ENCODE results near the gene ANAPC5. TPM values are rescaled to one million over a fixed set of nuclear protein-coding genes. Genes with fewer than 3 reads are reported as not detected.

The ANAPC5 gene
- total RNA-seq, 2 donors from 2014 or later = 80.6 to 83.9 TPM

DNA sequence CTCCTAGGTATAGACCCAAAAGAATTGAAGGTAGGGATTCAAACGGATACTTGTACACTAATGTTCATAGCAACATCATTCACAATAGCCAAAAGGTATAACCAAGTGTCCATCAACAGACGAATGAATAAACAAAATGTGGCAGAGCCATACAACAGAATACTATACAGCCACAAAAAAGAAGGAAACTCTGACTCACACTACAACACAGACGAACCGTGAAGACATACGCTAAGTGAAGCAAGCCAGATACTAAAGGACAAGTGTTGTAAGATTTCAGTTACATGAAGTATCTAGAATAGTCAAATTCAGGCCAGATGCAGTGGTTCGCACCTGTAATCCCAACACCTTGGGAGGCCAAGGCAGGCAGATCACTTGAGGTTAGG, 74.8 kb downstream of the ANAPC5 start:
- DNase-seq (ENCODE audit: low spot score) = no peak
- intact Hi-C loops (cut with DNase I) = no loop called here

DNA sequence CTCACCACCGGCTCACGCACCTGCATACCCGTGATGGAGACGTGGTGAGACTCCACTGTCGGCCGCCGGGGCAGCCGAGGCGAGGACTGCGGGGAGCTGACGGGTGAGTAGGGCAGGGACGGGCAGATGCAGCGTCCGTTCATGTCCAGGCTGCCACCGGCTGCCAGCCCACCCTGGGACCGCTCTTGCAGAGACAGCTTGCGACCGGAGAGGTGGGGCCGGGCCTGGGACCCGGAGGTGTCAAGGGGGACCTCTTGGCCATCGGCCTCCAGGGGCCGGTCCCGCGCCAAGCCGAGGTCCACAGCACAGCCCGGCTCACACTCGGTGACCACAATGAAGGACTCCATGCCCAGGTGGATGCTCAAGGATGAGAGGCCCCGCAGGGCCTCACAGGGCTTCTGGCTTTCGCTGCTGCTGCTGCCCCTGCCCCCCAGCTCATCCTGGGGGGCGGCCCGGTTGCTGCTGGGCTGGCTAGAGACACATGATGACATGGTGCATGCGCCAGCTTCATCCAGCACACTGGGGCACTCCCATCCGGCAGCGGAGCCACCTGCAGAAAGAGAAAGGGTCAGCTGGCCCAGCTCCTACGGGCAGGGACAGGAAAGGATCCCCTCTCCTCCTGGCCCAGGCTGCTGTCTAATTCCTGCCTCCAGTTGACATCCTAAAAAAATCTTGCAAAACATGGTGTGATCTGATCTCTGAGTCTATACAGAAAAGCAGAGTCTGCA, 78.0 kb downstream of the ANAPC5 start:
- DNase-seq (ENCODE audit: low spot score) = no peak
- intact Hi-C loops (cut with DNase I) = no loop called here

DNA sequence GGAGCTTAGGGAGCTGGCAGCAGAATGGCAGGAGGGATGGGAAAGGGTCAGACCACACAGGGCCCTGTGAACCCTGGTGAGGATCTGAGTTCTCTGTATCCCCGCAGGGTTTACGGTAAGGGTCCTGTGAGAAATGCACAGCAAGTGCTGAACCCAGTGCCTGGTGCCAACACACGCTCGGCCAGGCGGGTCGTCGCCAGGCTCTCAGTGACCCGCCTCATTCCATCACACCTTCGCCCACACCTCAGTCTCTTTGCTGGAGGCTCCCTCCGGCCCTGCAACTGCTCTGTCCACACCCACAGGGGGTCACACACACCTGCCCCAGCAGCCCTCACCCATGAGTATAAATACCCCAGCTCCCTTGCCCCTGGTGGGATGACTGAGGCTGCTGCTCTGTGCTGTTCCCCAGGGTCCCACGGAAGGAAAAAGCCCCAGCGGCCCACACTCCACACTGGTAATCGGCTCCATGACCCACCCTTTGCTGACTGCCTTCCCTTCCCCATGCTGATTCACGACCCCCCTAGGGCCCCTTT, 78.8 kb downstream of the ANAPC5 start:
- no peak for DNase-seq (ENCODE audit: low spot score)
- intact Hi-C loops (cut with DNase I) = no loop called here

DNA sequence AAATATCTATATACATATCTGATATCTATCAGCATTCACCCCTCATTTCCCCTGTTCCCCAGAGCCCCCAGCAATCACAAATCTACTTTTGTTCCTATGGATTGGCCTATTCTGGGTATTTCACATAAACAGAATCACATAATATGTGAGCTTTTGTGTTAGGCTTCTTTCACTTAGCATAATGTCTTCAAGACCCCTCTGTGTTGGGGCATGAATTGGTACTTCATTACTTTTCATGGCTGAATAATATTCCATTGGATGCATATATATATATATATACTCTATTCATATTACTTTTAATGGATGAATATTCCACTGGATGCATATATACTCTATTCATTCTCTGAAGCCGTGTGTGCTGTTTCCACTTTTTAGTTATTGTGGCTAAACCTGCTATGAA, 84.4 kb downstream of the ANAPC5 start:
- DNase-seq (ENCODE audit: low spot score) = no peak
- intact Hi-C loops (cut with DNase I) = no loop called here

DNA sequence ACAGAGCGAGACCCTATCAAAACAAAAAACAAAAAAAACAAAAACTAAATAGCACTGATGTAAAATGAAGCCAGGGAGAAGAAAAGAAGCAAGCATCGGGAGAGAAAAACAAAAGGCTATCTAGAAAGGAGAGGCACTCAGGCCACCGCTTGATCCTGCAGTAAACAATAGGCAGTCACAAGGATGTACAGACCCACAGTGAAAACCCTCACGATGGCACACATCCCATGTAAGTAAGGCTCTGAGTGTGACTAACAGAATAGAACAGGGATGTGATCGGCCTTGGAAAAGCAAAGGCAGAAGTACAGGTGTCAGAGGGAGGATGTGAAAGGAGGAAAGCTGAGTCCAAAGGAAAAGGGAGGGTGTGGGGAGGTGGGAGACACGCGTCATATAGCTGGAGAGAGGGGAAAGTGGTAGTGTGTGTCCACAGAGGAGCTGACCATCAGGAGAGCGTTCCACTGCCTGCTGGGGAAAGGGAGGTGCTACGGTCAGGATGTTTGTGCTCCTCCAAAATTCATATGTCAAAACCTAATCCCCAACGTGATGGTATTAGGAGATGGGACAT, 87.2 kb downstream of the ANAPC5 start:
- no peak for DNase-seq (ENCODE audit: low spot score)
- intact Hi-C loops (cut with DNase I) = no loop called here

DNA sequence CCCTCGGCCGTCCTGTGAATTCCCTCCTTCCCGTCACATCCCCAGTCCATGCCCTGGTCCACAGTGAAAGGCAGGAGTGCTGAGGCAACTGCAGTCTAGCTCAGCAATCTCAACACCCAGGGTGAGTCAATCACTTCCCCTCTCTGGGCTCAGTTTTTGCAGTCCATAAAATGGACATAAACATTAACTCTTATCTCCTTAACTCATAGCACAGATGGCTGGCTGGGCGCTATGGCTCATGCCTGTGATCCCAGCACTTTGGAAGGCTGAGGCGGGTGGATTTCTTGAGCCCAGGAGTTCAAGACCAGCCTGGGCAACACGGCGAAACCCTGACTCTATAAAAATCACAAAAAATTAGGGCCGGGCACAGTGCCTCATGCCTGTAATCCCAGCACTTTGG, 88.1 kb downstream of the ANAPC5 start:
- DNase-seq (ENCODE audit: low spot score) = no peak
- intact Hi-C loops (cut with DNase I) = no loop called here

DNA sequence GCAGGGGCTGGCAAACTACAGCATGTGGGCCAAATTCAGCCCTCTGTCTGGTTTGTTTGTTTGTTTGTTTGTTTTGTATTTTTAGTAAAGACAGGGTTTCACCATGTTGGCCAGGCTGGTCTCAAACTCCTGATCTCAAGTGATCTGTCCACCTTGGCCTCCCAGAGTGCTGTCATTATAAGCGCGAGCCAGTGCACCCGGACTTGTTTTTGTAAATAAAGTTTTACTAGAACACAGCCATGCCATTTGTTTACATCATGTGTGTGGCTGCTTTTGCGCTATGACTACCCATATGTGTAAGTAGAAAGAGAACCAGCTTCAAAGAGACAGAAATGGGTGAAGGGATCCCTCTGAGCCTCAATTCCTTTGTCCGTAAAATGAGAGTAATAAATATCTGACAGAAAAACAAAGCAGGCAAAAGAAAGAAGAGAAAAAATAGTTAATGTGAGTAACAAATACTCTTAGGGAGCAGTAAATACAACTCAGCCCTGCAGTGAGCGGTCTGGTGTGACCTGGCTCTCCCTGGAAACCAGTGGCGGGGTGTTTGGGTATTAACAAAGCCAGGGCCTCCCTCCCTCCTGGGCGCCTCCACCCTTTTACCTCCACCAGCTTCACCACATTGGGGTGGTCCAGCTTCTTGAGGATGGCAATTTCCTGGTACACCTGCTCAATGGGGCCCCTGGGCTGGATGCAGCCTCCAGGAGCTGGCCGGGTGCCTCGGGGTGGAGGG, 88.8 kb downstream of the ANAPC5 start:
- intact Hi-C loops (cut with DNase I) = no loop called here
- DNase-seq (ENCODE audit: low spot score) = no peak

DNA sequence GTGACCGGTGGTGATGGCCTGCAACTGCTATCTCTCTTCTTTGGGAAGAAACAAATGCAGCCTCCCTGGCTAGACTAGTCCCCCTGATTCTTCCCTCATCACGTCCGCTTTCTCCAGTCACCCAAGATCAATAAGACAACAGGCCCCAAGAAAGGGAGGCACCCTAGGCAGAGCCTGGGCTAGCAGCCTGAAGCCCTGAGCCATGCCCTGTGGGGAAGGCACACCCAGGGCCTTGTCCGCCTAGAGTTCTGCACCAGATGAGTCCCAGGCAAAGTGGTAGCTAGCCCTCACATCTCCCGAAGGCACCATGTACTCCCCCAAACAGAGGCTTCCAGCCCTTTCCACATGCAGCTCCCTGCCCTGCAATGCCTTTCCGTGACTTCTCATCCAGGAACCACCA, 90.8 kb downstream of the ANAPC5 start:
- DNase-seq (ENCODE audit: low spot score) = no peak
- intact Hi-C loops (cut with DNase I) = no loop called here

DNA sequence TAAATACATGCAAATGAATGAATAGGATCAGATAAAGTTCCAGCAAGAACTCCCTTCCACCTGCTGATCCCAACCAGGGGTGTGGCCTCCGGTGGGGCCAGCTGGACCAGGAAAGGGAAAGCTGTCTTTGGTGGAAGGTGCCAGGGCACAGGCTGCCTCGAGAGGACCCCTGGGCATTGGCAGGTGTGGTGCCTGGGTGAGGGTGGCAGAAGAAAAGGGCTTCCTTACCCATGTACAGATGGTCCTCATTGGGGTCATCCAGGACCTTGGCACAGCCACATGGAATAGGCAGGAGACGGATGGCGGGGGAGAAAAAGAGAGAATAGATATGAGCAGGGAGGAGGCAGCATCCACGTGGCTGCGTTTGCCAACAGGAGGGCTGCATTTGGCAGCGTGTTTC, 92.1 kb downstream of the ANAPC5 start:
- DNase-seq (ENCODE audit: low spot score) = no peak
- intact Hi-C loops (cut with DNase I) = no loop called here

DNA sequence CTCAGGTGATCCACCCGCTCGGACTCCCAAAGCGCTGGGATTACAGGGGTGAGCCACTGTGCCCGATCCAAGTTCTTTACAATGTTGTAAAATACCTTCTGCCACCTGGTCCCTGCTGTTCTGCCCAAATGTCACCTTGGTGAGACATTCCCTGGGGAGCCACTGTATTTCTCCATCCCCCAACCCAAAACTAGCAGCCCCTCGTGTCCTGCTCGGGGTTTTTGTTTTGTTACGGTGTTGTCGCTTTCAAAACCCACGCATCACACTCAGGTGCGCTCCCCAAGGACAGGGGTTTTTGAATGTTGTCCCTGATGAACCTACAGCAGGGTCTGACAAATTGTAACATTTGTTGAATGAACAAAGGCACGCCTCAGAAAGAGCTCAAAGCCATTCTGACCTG, 93.1 kb downstream of the ANAPC5 start:
- intact Hi-C loops (cut with DNase I) = no loop called here

More for the DNA sequence above, 93.1 kb downstream of the ANAPC5 start:
- no peak for DNase-seq (ENCODE audit: low spot score)

Other genes starting within 250 kb of the ANAPC5 start
- 1 to 10 TPM; 4.5 to 5.0 TPM for gene P2RX7, start 219.5 kb downstream of the ANAPC5 start, total RNA-seq
- gene P2RX4, start 142.3 kb downstream of the ANAPC5 start, total RNA-seq = 10 to 100 TPM; 18.3 to 20.3 TPM
- gene CAMKK2, start 55.7 kb downstream of the ANAPC5 start, total RNA-seq = 10 to 100 TPM; 39.2 to 39.7 TPM
- 10 to 100 TPM; 24.4 to 27.3 TPM for gene RNF34, start 47.7 kb upstream of the ANAPC5 start, total RNA-seq
- 10 to 100 TPM; 14.6 to 15.6 TPM for gene KDM2B, start 228.6 kb upstream of the ANAPC5 start, total RNA-seq

All from posterior vena cava (tissue), 2 donors.